Nephron (organoid): ENCODE measurements around the gene KIF2A.
A peak's percentile ranks its signal among the peaks of the same experiment; 100 is the strongest.

Experiments
- H3K27ac Mint-ChIP-seq, 3 experiments: 2 replicates each; pipeline ENCODE4 v1.8.0; 2020; ENCODE audit warnings: mixed read lengths in 3 of 3, mild to moderate bottlenecking in 2 of 3, moderate library complexity in 1 of 3
- H3K27me3 Mint-ChIP-seq: 2 replicates; pipeline ENCODE4 v1.8.0; 2021; ENCODE audit warnings: low read depth, mild to moderate bottlenecking, moderate library complexity, mixed read lengths
- H3K36me3 Mint-ChIP-seq: 2 replicates; pipeline ENCODE4 v1.8.0; 2020; ENCODE audit warnings: low read depth, mixed read lengths
- H3K4me1 Mint-ChIP-seq: 2 replicates; pipeline ENCODE4 v1.8.0; 2020; ENCODE audit warnings: mixed read lengths
- H3K4me3 Mint-ChIP-seq, 3 experiments: 2 replicates each; pipeline ENCODE4 v1.8.0; 2020; ENCODE audit warnings: mild to moderate bottlenecking in 3 of 3, mixed read lengths in 3 of 3, moderate library complexity in 2 of 3
- H3K9me3 Mint-ChIP-seq: 2 replicates; pipeline ENCODE4 v1.8.0; 2020; ENCODE audit warnings: mixed read lengths
- CTCF ChIP-seq, 3 experiments: fragments of 200-600 bp; sonication (generic); IDR thresholded peaks; one replicate each; pipeline ENCODE4 v1.5.0; 2021; ENCODE audit warnings: antibody characterized with exemption in 3 of 3; ENCODE audit not compliant: unreplicated experiment in 3 of 3

KIF2A gene

GRCh38 chr5:62395210-62395950, 89.4 kb downstream of the KIF2A start:
- no peaks in the 10 kb centered on the region for H3K27me3 Mint-ChIP-seq
- H3K36me3 Mint-ChIP-seq = peaks cover 50% of the 10 kb centered on the region
- H3K4me1 Mint-ChIP-seq = no peaks in the 10 kb centered on the region
- no peak overlapping the region for H3K4me3 Mint-ChIP-seq
- H3K9me3 Mint-ChIP-seq = no peaks in the 10 kb centered on the region
- TF ChIP-seq CTCF (IDR thresholded peaks at IDR 0.05; ENCODE audit: unreplicated experiment in 3 of 3) = no peak
- H3K27ac Mint-ChIP-seq = no peak overlapping the region

- Mint-ChIP-seq H3K9me3 (no peaks in the 10 kb centered on the region), H3K27me3 (no peaks in the 10 kb centered on the region), H3K36me3 (peaks cover 19% of the 10 kb centered on the region), H3K4me3 (peak within 1 kb of the TSS; percentile 96 to 98 (median 97)), H3K27ac (peak within 1 kb of the TSS; percentile 100), H3K4me1 (peaks cover 19% of the 10 kb centered on the region)
- no peak for TF ChIP-seq CTCF (IDR thresholded peaks at IDR 0.05; ENCODE audit: unreplicated experiment in 3 of 3)
These were observed 97.6 kb downstream of the KIF2A start, which contains the start of gene DIMT1 for GRCh38 chr5:62403411-62404250. Gene DIMT1 (minus strand): TSS chr5:62403905. CDS start chr5:62403772, 133 bp downstream.

GRCh38 chr5:62412549-62413329, 106.7 kb downstream of the KIF2A start, which contains the start of gene IPO11:
Gene IPO11 (plus strand): TSS chr5:62412763. CDS start chr5:62437280, 24,517 bp downstream.
- no peak for TF ChIP-seq CTCF (IDR thresholded peaks at IDR 0.05; ENCODE audit: unreplicated experiment in 3 of 3)
- H3K27ac Mint-ChIP-seq = peak within 1 kb of the TSS; percentile 73 to 91 (median 91)
- H3K9me3 Mint-ChIP-seq = no peaks in the 10 kb centered on the region
- no peaks in the 10 kb centered on the region for H3K36me3 Mint-ChIP-seq
- H3K4me1 Mint-ChIP-seq = peaks cover 17% of the 10 kb centered on the region
- H3K27me3 Mint-ChIP-seq = no peaks in the 10 kb centered on the region
- H3K4me3 Mint-ChIP-seq = peak within 1 kb of the TSS; percentile 86 to 92 (median 88)

GRCh38 chr5:62413711-62414110, 107.7 kb downstream of the KIF2A start:
- Mint-ChIP-seq H3K27ac (peak overlapping the region in 2 of 3 experiments; percentile 38 to 78), H3K36me3 (no peaks in the 10 kb centered on the region)
- no peak for TF ChIP-seq CTCF (IDR thresholded peaks at IDR 0.05; ENCODE audit: unreplicated experiment in 3 of 3)

GRCh38 chr5:62418462-62419076, 112.6 kb downstream of the KIF2A start:
- peaks cover 8% of the 10 kb centered on the region for H3K4me1 Mint-ChIP-seq
- TF ChIP-seq CTCF (IDR thresholded peaks at IDR 0.05; ENCODE audit: unreplicated experiment in 3 of 3) = no peak
- H3K4me3 Mint-ChIP-seq = no peak overlapping the region
- no peaks in the 10 kb centered on the region for H3K36me3 Mint-ChIP-seq
- no peak overlapping the region for H3K27ac Mint-ChIP-seq
- no peaks in the 10 kb centered on the region for H3K9me3 Mint-ChIP-seq
- no peaks in the 10 kb centered on the region for H3K27me3 Mint-ChIP-seq

More at GRCh38 chr5:62413711-62414110, 107.7 kb downstream of the KIF2A start:
- Mint-ChIP-seq H3K27me3 (no peaks in the 10 kb centered on the region), H3K9me3 (no peaks in the 10 kb centered on the region), H3K4me3 (peak overlapping the region; percentile 86 to 92 (median 88)), H3K4me1 (peaks cover 17% of the 10 kb centered on the region)
